HG02885 (cell line): Measurements from ENCODE around the gene PBX4.
"Not testable (repeated sequence)": the region's sequence is repeated elsewhere in the genome, so short reads cannot be mapped to it uniquely, and the experiment has no call there.

Experiments
- ATAC-seq: cut with Tn5 transposase; IDR thresholded peaks from one replicate; pipeline ENCODE4 v1.9.1; 2021; ENCODE audit warnings: mild to moderate bottlenecking; ENCODE audit not compliant: unreplicated experiment, poor library complexity

Gene PBX4

DNA sequence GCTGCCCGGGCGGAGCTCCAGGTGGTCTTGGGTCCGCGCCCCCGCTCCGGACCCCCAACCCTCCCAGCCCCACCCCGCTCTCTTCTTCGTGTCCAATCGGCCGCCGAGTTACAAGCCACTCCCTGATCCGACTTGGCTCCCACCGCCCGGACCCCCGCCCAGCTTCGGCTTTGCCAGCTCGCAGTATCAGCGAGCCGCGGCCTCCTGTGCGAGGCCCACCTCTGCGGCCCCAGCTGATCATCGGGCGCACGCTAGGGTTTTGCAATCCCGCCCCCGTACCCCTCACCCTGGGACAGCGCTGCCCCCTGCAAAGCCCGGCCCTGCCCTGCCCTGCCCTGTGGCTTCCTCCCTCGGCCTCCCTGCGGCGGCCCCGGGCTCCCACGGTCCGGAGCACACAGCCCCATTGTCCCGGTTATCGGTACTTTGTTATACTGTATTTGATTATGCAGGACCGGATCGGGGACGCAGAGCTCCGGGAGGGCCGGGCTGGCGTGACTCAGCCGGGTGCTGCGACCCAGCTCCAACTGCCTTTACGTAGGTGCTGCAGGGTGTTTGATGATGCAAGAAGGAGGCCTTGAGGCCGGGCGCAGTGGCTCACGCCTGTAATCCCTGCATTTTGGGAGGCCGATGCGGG lies 10.1 kb upstream of the PBX4 start:
- peak; percentile 14 for ATAC-seq

DNA sequence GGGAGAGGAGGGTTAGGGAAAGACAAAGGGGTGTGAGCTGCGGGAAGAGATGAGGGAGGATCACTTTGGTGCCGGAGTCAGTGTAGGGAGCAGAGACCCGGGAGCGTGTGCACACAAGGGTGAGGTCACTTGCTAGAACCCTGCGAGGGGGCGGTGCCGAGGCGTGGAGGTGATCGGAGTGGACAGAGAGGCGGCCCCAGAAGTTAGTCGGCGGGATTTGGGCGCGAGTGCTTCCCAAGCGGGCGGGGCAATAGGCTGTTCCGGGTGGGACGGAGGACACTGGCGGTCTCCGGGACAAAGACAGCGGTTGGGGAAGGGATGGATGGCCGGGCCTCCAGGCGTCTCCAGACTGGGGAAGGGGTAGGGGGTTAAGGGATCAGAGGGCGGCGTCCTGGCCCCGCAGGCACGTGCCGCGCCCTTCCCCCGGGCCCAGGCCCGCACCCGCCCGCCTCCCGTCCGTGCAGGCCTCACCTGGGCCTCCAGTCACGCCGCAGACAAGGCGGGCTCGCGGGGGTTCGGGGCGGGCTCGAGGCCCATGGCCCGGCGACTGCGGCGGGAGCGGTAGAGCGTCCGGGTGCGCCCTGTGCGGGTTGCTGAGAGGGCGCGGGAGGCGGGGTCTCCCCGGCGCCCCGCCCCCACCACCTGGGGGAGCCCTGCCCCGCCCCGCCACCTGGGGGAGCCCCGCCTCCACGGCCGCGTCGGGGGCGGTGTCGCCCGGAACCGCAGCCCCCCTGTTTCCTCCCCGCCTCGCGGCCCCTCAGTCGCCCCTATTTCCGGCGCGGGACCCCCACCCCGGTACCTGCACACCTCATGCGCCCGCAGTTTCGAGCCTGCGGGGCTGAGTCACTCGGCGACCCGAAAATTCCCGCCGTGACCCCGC lies 9.4 kb upstream of the PBX4 start, which contains the start of gene LPAR2:
Gene LPAR2 (minus strand): TSS at position 600 of the 880 bp plus-strand sequence. CDS start 945 bp downstream, outside the sequence.
- ATAC-seq: peak; percentile 81

DNA sequence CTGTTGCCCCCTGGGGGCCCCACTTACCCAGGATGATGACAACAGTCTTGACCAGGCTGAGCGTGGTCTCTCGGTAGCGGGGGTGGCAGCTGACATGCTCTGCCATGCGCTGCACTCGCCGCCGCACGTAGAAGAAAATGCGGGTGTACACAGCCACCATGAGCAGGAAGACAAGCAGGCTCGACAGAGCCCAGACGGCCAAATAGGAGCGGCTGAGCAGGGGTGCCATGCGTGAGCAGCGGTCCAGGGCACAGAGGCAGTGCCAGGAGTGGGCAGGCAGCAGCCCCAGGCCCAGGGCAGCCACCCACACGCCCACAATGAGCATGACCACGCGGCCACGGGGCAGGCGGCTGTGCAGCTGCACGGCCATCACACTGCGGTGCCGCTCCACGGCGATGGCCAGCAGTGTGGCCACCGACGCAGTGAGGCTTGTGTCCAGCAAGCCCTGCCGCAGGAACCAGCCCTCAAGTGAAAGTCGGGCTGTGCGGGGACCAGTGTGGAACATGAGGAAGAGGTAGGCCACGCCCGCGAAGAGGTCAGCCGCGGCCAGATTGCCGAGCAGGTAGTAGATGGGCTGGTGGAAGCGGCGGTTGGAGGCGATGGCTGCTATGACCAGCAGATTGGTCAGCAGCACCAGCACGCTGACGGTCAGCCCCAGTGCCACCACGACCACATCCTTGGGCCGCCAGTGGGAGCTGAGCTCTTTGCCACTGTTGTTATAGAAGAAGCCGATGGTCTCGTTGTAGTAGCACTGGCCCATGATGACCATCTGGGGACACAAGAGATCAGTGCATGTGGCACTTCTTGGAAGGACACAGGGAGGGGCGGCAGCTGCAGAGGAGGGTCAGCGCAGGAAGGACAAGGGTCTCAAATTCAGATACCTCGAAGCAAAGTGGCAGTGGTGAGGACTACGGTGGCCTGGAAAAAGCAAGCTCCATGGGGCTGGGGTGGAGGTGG lies 8.3 kb upstream of the PBX4 start:
- no peak for ATAC-seq

DNA sequence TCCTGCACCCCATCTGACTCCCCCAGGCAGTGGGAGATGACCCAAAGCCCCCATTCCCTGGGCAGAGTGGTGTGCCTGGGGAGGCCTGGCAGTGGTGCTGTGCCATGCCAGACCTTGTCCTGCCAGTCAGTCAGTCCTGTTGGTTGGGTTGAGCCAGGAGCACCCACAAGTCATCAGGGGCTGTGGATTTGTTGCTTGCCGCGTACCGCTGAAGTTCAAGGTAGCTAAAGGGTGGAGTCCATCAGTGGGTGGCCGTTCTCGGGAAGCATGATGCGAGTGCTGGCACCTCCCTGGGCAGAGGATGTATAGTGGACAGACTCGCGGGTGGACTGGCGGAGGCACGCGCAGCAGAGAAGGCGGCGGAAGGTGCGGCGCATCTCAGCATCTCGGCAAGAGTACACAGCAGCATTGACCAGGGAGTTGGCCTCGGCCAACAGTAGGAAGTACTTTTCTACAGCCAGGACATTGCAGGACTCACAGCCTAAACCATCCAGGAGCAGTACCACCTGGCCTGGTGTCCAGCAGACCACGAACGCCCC lies 5.6 kb upstream of the PBX4 start:
- no peak for ATAC-seq

DNA sequence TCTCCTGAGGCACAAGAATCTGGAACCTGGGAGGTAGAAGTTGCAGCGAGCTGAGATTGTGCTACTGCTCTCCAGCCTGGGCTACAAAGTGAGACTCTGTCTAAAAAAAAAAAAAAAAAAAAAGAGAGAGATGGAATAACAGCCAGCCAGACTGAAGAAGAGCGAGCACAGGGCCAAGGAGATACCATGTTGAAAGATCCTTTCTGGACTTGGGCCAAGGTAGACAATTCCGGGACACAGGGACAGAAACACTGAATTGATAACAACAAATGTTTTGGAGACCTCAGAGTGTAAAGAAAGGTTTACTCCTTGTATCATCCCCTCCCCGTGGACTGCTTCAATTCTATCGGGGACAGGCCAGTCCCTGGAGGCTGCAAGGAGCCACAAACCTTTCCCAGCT lies 4.9 kb upstream of the PBX4 start:
- no peak for ATAC-seq

DNA sequence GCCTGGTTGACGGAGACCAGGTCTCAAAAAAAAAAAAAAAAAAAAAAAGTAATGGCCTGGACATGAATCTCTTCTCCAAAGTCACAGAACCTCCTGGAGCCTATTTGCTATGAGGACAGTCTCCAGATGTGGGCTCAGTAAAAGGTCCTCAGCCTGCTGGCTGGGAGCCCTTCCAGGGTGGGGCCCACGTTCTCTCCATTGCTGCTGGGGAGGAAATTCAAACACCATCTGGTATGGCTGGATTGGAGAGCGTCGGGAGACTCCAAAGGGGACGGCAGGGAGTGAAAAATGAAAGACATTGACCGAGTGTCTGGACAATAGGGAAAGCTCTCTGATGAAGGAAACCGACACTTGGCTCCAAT lies 1.3 kb upstream of the PBX4 start:
- ATAC-seq: no peak

DNA sequence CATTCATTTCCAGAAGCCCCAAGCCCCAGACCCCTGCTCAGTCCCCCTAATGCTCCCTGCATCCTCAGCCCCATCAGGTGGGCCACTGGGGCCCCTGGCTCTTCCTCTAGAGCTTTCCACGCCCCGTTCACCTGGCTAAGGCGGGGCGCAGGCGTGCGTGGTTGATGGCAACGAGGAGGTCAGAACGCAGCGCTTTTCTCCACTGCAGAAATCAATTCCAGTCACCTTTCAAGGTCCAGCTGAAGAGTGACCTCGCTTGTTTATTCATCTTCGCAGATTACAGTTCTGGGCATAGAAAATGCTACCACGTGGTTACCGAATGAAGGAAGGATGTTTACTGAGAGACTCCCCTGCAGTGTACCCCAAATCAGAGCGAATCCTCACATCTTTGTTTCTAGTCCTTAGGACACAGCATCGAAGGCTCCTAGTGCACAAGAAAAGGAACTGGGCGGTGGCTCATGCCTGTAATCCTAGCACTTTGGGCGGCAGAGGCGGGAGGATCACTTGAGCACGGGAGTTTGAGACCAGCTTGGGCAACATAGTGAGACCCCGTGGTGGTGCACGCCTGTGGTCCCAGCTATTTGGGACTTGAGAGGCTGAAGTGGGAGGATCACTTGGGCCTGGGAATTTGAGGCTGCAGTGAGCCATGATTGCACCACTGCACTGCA lies 828 bp upstream of the PBX4 start:
- ATAC-seq: no peak

DNA sequence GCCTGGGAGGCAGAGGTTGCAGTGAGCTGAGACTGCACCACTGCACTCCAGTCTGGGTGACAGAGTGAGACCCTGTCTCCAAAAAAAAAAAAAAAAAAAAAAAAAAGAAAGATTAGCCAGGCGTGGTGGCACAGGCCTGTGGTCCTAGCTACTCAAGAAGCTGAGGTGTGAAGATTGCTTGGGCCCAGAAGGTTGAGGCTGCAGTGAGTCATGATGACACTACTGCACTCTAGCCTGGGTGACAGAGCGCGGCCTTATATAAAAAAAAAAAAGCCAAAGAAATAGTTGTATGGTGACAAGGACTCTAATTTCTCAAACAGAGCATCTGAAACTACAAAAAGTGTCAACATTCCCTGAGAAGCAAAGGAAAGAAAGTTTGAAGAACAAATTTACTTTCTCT lies 3.4 kb downstream of the PBX4 start:
- no peak for ATAC-seq

DNA sequence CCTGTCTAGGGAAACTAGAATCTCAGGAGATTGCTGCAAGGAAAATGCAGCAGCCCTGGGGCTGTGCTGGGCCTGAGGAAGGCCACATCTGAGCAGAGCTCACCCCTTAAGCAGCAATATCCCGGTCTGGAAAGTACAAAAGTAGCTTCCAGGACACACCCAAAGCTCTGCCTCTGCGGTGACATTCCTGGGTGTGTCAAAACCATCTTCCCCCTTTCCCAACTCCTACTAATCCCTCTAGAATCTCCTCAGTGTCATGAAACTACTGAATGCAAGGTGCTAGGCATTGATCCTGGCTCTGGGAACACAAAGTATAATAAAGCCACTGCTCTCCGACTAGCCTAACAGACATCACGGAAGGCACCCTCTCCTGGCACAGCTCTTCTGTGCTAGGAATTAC lies 5.0 kb downstream of the PBX4 start:
- ATAC-seq: no peak

DNA sequence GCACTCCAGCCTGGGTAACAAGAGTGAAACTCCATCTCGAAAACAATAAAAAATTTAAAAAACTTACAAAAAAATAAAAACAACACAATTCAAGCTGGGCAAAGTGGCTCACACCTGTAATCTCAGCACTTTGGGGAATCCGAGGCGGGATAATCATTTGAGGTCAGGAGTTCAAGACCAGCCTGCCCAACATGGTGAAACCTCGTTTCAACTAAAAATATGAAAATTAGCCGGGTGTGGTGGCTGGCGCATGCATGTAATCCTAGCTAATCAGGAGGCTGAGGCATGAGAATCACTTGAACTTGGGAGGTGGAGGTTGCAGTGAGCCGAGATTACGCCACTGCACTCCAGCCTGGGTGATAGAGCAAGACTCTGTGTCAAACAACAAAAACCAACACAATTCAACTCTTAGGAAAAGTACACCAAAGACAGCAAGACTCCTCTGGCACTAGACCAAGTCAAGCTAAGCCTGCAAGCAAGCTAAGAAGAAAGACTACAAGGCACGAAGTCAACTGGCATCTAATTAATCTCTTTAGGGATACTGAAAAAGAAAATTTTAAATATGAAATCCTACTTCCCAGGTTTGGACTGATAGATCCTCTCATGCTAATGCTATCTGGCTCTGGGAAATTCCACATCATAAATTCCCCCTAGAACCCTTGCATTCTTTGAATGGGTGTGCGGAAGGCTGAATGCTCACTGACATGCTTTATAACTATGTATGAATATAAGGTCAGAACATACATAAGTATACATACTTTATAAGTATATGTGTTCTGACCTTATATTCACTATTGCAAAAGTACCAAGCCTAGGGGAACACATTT lies 7.9 kb downstream of the PBX4 start:
- no peak for ATAC-seq

DNA sequence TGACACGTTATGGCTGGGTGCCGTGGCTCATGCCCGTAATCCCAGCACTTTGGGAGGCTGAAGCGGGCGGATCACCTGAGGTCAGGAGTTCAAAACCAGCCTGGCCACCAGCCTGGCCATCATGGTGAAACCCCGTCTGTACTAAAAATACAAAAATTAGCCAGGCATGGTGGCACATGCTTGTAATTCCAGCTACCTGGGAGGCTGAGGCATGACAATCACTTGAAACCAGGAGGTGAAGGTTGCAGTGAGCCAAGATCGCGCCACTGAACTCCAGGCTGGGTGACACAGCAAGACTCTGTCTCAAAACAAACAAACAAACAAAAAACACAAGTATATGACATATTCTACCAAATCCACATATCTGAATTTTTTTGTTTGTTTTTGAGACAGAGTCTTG lies 11.8 kb downstream of the PBX4 start:
- not testable (repeated sequence) for ATAC-seq

DNA sequence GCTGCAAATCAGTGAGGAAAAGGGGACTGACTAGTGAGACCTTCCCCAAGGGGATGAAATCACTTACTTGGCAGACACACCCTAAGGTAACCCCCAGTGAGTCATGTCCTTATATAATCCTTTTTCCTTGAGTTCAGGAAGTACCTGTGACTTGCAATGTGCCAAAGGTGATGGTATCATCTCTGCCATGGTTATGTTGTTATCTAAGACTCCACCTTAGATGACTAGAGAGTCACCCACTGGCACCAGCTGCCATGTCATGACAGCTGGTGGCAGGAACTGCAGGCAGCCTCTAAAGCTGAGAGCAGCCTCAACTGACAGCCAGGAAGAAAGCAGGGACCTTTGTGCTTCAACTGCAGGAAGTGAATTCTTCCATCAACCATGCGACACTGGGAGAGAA lies 12.5 kb downstream of the PBX4 start:
- no peak for ATAC-seq

DNA sequence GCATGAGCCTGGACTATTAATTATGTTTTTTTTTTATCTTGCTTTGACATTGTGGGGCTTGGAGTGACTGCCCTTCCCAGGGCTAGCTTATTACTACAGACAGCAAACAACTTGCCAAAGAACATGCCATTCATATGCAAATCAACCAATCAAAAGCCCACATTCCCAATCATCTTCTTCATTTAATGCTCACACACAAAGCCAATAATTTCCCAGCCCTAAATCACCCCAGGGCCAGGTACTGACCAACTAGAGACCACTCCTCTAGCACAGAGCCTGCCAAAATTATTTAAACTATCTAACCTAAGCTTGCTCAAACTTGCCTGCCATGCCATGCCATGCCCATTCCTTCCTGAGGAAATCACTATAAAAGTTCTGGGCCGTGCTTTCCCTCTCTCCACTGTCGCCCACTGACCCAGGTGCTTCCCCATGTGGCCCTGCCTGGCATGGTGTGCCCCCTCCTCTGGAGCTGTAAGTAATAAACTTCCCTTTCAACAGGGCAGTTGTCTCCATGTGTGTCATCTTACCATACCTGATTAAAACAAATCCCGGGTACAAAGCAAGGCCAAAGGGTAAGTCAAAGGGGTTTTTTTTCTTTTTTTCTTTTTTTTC lies 15.7 kb downstream of the PBX4 start:
- no peak for ATAC-seq

DNA sequence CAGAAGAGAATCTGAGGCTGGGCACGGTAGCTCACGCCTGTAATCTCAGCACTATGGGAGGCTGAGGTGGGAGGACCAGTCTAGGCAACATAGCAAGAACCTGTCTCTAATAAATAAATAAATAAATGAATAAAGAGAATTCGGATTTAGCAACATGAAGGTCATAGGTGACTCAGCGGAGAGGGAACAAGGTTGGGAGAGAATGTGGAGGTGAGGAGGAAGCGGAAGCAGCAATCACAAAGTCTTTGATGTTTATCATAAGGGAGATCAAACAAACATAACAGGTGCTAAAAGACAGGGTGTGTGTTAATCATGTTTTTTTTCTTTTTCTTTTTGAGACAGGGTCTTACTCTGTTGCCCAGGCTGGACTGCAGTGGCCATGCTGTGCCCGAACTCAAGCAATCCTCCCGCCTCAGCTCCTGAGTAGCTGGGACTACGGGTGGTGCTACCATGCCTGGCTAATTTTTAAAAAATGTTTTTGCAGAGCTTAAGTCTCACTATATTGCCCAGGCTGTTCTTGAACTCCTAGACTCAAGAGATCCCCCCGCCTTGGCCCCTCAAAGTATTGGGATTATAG lies 16.3 kb downstream of the PBX4 start:
- ATAC-seq: no peak

DNA sequence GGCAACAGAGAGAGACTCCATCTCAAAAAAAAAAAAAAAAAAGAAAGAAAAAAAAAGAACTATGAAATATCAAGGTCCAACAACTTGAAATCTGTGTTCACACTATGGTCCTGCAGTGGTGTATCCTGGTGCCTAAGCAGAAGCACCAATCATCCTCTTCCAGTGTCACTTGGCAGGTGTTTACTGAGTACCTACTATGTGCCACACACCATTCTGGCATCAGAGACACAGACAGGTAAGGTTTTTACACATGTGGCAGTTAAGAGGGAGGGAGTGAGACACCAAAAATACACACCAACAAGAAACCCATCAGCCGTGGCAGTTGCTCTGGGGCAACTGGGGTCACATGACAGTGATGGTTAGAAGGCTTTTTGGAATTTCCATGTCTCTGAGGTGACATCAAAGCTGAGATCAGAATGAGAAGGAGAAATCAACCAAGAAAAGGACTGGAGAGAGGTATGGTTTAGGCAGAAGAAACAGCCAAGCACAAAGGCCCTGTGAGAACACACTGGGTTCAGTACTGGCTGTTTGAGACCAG lies 17.6 kb downstream of the PBX4 start:
- ATAC-seq: no peak

DNA sequence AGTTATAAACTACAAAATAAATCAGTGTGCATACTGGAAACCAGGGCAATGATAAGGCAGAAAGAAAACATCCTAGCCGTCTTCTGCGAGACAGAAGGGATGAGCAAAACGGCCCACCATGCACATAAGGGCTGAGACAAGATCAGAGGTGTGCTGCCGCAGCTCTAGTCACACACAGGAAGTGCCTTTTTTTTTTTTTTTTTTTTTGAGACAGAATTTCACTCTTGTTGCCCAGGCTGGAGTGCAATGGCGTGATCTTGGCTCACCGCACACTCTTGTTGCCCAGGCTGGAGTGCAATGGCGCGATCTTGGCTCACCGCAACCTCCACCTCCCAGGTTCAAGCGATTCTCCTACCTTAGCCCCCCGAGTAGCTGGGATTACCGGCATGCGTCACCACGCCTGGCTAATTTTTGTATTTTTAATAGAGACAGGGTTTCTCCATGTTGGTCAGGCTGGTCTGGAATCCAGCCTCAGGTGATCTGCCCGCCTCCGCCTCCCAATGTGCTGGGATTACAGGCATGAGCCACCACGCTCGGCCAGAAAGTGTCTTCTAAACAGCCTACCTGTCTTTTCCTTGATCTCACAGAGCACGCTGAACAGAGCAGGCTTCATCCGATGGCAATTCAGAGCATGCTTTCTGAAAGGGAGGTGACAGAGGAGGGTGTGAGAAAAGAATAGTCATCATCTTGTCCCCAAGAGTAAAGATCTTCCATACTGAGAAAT lies 19.6 kb downstream of the PBX4 start:
- ATAC-seq: not testable (repeated sequence)

DNA sequence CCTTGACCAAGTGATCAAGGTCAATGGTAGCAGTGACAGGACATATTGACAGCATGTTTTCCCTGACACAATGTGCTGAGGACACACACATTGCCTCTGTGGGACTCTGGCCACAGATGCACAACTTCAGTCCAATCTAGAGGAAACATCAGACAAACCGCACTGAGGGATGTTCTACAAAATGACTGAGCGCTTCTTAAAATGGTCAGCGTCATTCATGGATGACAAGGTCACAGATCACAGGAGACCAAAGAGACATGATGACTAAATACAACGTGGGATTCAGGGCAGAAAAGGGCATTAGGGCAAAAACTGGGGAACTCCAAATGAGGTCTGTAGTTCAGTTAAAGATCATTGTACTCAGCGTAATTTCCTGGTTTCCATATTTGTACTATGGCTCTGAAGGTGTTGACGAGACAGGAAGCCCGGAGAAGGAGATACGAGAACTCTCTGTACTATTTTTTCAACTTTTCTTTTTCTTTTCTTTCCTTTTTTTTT lies 20.6 kb downstream of the PBX4 start:
- peak; percentile 60 for ATAC-seq
